GM12878 (cell line): Measurements from ENCODE around the gene CYB5R3. TPM values are rescaled to one million over a fixed set of nuclear protein-coding genes. Genes with fewer than 3 reads are reported as not detected.
A peak's percentile ranks its signal among the peaks of the same experiment; 100 is the strongest.

ENCODE experiments used
- ATAC-seq: fragments of 200-7000 bp; cut with Tn5 transposase; 3 replicates; pipeline ENCODE4 v1.9.1; 2020; ENCODE audit warnings: mild to moderate bottlenecking, moderate library complexity
- BruUV-seq: library from RNA; stranded (reverse); fragments of 400-500 nt; replicated peaks from 2 replicates; lab custom pipeline; 2021; lab: Mats Ljungman, UMichigan
- CTCF ChIA-PET: fragments of 300-600 bp; sonication (Branson Sonifier 250); formaldehyde crosslinking; extraction: SDS; loops from one replicate; lab custom pipeline; 2021; ENCODE audit warnings: inconsistent platforms; lab: Yijun Ruan, JAX
- POLR2A ChIA-PET: fragments of 350-600 bp; formaldehyde crosslinking; extraction: SDS; loops from one replicate; lab custom pipeline; 2021; ENCODE audit warnings: inconsistent platforms; lab: Charles Lee
- RAD21 ChIA-PET: fragments of 300-600 bp; sonication (Branson Sonifier 250); formaldehyde crosslinking; loops from one replicate; lab custom pipeline; 2023; ENCODE audit warnings: antibody characterized with exemption; ENCODE audit not compliant: unreplicated experiment; lab: Charles Lee
- SMC1A ChIA-PET: fragments of 300-600 bp; sonication (Branson Sonifier 250); formaldehyde crosslinking; loops from one replicate; lab custom pipeline; 2023; ENCODE audit not compliant: unreplicated experiment, uncharacterized antibody; lab: Charles Lee
- DNase-seq: peaks from one replicate; pipeline ENCODE4 v3.0.0-alpha.2; 2011; ENCODE audit warnings: low read depth, low spot score
- FAIRE-seq: peaks from 3 replicates; lab custom pipeline; 2011; peaks lifted over from hg19 to GRCh38; lab: Jason Lieb, UNC
- H2AFZ ChIP-seq: 2 replicates; pipeline ENCODE4 v1.6.0; 2011; ENCODE audit warnings: low read depth, low read length, control low read depth; ENCODE audit not compliant: control insufficient read depth
- H3K27ac ChIP-seq: 2 replicates; pipeline ENCODE4 v1.5.1; 2011; ENCODE audit warnings: control low read depth; ENCODE audit not compliant: control insufficient read depth, insufficient read depth
- H3K27me3 ChIP-seq, 2 experiments: replicated peaks in 1 of 2; 2 replicates each; pipeline versions ENCODE4 v1.6.0 to v1.6.1; 2011; ENCODE audit warnings: low read length in 1 of 2; ENCODE audit not compliant: control insufficient read depth in 2 of 2, insufficient read depth in 2 of 2
- H3K36me3 ChIP-seq, 2 experiments: 2 replicates each; pipeline ENCODE4 v1.5.1; 2011; ENCODE audit warnings: low read length in 1 of 2; ENCODE audit not compliant: control insufficient read depth in 2 of 2, insufficient read depth in 2 of 2
- H3K4me1 ChIP-seq: 2 replicates; pipeline ENCODE4 v1.6.1; 2011; ENCODE audit warnings: mild to moderate bottlenecking, low read length, moderate library complexity, mixed read lengths; ENCODE audit not compliant: control insufficient read depth, insufficient read depth
- H3K4me2 ChIP-seq: 2 replicates; pipeline ENCODE4 v1.6.0; 2011; ENCODE audit warnings: control low read depth; ENCODE audit not compliant: control insufficient read depth, insufficient read depth
- H3K4me3 ChIP-seq: fragments of 200-600 bp; sonication (generic); 2 replicates; pipeline ENCODE4 v1.5.1; 2016
- H3K79me2 ChIP-seq: 2 replicates; pipeline ENCODE4 v1.6.0; 2011; ENCODE audit warnings: low read length; ENCODE audit not compliant: control insufficient read depth, insufficient read depth
- H3K9ac ChIP-seq: 2 replicates; pipeline ENCODE4 v1.8.0; 2011; ENCODE audit warnings: low read length, control low read depth, mixed read lengths; ENCODE audit not compliant: control insufficient read depth, insufficient read depth
- H3K9me3 ChIP-seq: replicated peaks from 3 replicates; pipeline ENCODE4 v1.5.1; 2011; ENCODE audit warnings: mild to moderate bottlenecking, low read length; ENCODE audit not compliant: control insufficient read depth, insufficient read depth
- H4K20me1 ChIP-seq: 2 replicates; pipeline ENCODE4 v1.6.0; 2011; ENCODE audit not compliant: control insufficient read depth, insufficient read depth
- CEBPZ ChIP-seq: fragments of 150-350 bp; IDR thresholded peaks from 2 replicates; pipeline ENCODE4 v1.6.1; 2016; ENCODE audit warnings: low read depth, low read length
- CHD4 ChIP-seq: fragments of 200-600 bp; sonication (generic); IDR thresholded peaks from 2 replicates; pipeline ENCODE4 v1.6.1; 2016; ENCODE audit warnings: mild to moderate bottlenecking
- EGR1 ChIP-seq, 2 experiments: IDR thresholded peaks; 1 replicate in 1 of 2; 2 replicates in 1 of 2; pipeline ENCODE4 v1.6.1; 2011 to 2012; ENCODE audit warnings: low read depth in 2 of 2, low read length in 2 of 2, borderline replicate concordance in 1 of 2, mild to moderate bottlenecking in 1 of 2, moderate library complexity in 1 of 2
- ESRRA ChIP-seq: IDR thresholded peaks from 2 replicates; pipeline ENCODE4 v1.6.1; 2012; ENCODE audit warnings: mild to moderate bottlenecking, low read length, improper control_type of control experiment
- HDAC6 ChIP-seq: fragments of 200-600 bp; sonication (generic); IDR thresholded peaks from one replicate; pipeline ENCODE4 v1.8.0; 2017; ENCODE audit warnings: antibody characterized with exemption; ENCODE audit not compliant: unreplicated experiment
- HDGF ChIP-seq: fragments of 450-650 bp; IDR thresholded peaks from 2 replicates; pipeline ENCODE4 v1.6.1; 2016; ENCODE audit warnings: antibody characterized with exemption
- SREBF1 ChIP-seq: IDR thresholded peaks from 2 replicates; pipeline ENCODE4 v1.6.1; 2012; ENCODE audit warnings: mild to moderate bottlenecking, low read length
- WGBS: methylation state at CpG from one replicate; pipeline ENCODE4 v1.1.6; 2016; ENCODE audit warnings: low lambda C conversion rate; ENCODE audit not compliant: insufficient replicate concordance, insufficient coverage; ENCODE audit errors: missing lambda C conversion rate; 5-methylcytosine and 5-hydroxymethylcytosine counted together
- in situ Hi-C: fragments of 300-500 bp; cut with MboI; formaldehyde crosslinking; loops from 9 replicates; pipeline ENCODE4 v1.14.3; 2018; ENCODE audit warnings: mixed read lengths
- intact Hi-C: fragments of 100-400 bp; cut with micrococcal nuclease; formaldehyde crosslinking; loops from one replicate; pipeline ENCODE4 v1.14.2; 2022; ENCODE audit not compliant: unreplicated experiment
- polyA plus RNA-seq, 11 experiments: library from polyadenylated mRNA; depleted of rRNA in 4 of 11; unstranded in 6 of 11; stranded (reverse) in 5 of 11; fragments of >200 nt; fragmentation: Nextera tagmentation in 4 of 11; fragmentation: Illumina TruSeq in 1 of 11; extraction: Ambion mirVana in 4 of 11; extraction: Trizol in 1 of 11; gene quantifications; 1 replicate in 1 of 11; 2 replicates in 10 of 11; pipeline versions ENCODE4 v1.2.1 to v1.2.3, GENCODE V29; 2011 to 2016; ENCODE audit warnings: inconsistent platforms in 2 of 11, missing spikeins in 2 of 11, low read depth in 1 of 11
- total RNA-seq, 4 experiments: library from RNA; depleted of rRNA in 3 of 4; stranded (reverse); fragments of >200 nt in 3 of 4; fragmentation: Illumina TruSeq in 1 of 4; extraction: Trizol in 1 of 4; gene quantifications; 2 replicates each; pipeline versions ENCODE4 v1.2.1 to v1.2.3, GENCODE V29; 2013 to 2021

The CYB5R3 gene
- total and polyA plus RNA-seq, 10 of the 15 experiments (the other 5 are each of a cell fraction or from before 2014, with no cell fraction given) = 2.0 to 119 (median 67.8) TPM

DNA sequence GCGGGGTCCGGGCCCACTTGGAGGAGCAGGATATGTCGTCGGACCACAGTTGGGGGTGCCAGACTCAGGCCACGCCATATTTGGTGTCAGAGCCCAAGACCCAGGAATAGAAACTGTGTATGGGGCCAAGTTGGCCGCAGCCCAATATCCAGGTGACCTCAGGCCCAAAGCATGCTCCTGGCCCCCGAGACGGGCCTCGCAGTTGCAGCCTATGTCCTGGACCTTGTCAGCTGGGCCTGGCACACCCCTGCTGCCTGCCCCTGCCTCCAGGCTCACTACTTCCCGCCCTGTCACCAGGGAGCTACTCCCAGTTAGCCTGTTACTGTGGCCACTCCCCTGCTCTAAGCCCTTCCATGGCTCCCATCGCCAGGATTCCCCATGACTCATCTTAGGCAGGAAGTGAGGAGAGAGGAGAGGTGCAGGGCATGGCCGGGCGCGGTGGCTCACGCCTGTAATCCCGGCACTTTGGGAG lies 48.4 kb upstream of the CYB5R3 start (continued):
- no peak for TF ChIP-seq CEBPZ
- TF ChIP-seq HDGF = no peak
- TF ChIP-seq HDAC6 = no peak
- TF ChIP-seq ESRRA = no peak
- TF ChIP-seq CHD4 = no peak

GRCh38 chr22:42696331-42696967 lies 47.3 kb upstream of the CYB5R3 start:
- ChIA-PET RAD21 (no interaction called here), CTCF (interaction anchor here (0.6 kb wide), 1 partner anchor 36 kb away, joined by 3 read pairs; no protein-coding TSS in a partner anchor), SMC1A (interaction anchor here (1.0 kb wide), 1 partner anchor 16 kb away, joined by 3 read pairs; no protein-coding TSS in a partner anchor), POLR2A (interaction anchor here (0.7 to 1.5 kb wide), 2 partner anchors 8 to 10 kb away, joined by 3 to 9 read pairs; no protein-coding TSS in a partner anchor)
- Histone ChIP-seq H3K4me2 (no peak overlapping the region), H3K4me3 (no peak overlapping the region), H3K4me1 (peaks cover 15% of the 10 kb centered on the region), H3K27me3 (no peaks in the 10 kb centered on the region), H2AFZ (no peak overlapping the region), H3K79me2 (no peaks in the 10 kb centered on the region), H3K9ac (no peak overlapping the region), H3K27ac (no peak overlapping the region), H3K9me3 (no peaks in the 10 kb centered on the region), H3K36me3 (peaks cover 0 to 25% of the 10 kb centered on the region in 2 experiments; a peak in 3 of 4 replicates), H4K20me1 (no peaks in the 10 kb centered on the region)
- no peak for TF ChIP-seq SREBF1
- TF ChIP-seq EGR1 (IDR thresholded peaks at IDR 0.05; ENCODE audit: borderline replicate concordance in 1 of 2, low read depth in 2 of 2, low read length in 2 of 2) = 0 out of 3 replicates have a peak, but pooled peaks of 1 of the 2 experiments have one; percentile 2
- ATAC-seq = no peak
- DNase-seq = no peak
- no TSS peak for BruUV-seq
- no peak for FAIRE-seq
- intact Hi-C loops = no loop called here
- 53% methylated on average over 10 of the region's 10 CpGs for WGBS
- in situ Hi-C loops = no loop called here
